Colonic mucosa (tissue), 4 donors: ENCODE data around the gene PNLIPRP2. TPM values are rescaled to one million over a fixed set of nuclear protein-coding genes. Genes with fewer than 3 reads are reported as not detected.

ENCODE experiments used
- DNase-seq: peaks from one replicate; pipeline ENCODE4 v3.0.0-alpha.2; 2020
- H3K27ac ChIP-seq: fragments of 200-600 bp; one replicate; pipeline ENCODE4 v1.8.0; 2021
- H3K27me3 ChIP-seq: fragments of 200-600 bp; one replicate; pipeline ENCODE4 v1.8.0; 2021
- H3K36me3 ChIP-seq: fragments of 200-600 bp; one replicate; pipeline ENCODE4 v1.8.0; 2021
- H3K4me1 ChIP-seq: fragments of 200-600 bp; one replicate; pipeline ENCODE4 v1.8.0; 2021; ENCODE audit warnings: mild to moderate bottlenecking
- H3K4me3 ChIP-seq: fragments of 200-600 bp; one replicate; pipeline ENCODE4 v1.8.0; 2021
- H3K9ac ChIP-seq, 2 donors: one replicate each; pipeline ENCODE4 v1.7.0; 2013; ENCODE audit warnings: control low read depth in 2 of 2, low read depth in 2 of 2, low read length in 2 of 2
- H3K9me3 ChIP-seq: fragments of 200-600 bp; one replicate; pipeline ENCODE4 v1.8.0; 2021
- CTCF ChIP-seq: fragments of 200-600 bp; IDR thresholded peaks from one replicate; pipeline ENCODE4 v1.8.0; 2022; ENCODE audit warnings: antibody characterized with exemption, mild to moderate bottlenecking
- intact Hi-C: fragments of 100-400 bp; cut with DNase I; formaldehyde crosslinking; loops from one replicate; pipeline ENCODE4 v1.14.1; 2022
- total RNA-seq, 2 donors: library from RNA; stranded (reverse); fragmentation: NEBNext Ultra II Directional in 1 of 2; extraction: Animal tissue kit (Norgen Biotek cat#: 25700) in 1 of 2; gene quantifications; one replicate each; pipeline ENCODE4 v1.2.1, GENCODE V29; 2021
- donor health status: healthy.
- donor health status: DM: no; HTN: no; CAD: no.
- donor health status: DM: no; HTN: no; CAD: no.

The PNLIPRP2 gene
- total RNA-seq, 2 donors from 2014 or later, result 5.0 to 9.1 TPM

DNA sequence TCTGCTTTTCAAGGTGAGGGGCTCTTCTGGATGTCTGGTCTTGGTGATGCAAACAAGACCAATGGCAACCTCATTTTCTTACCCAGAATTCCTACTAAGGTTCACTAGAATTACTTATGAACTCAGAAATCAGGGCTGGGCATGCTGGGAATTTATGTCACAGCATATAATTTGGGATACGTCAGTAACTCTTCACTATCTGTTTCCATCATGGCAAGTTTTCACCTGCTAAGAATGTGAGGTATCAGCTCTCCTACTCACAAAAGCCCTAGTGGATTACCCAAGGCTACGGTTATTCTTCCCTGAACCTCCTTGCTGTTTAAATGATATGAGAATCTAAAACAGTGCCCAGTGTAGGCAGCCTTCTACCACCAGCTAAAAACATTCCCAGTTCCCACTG lies 53.1 kb downstream of the PNLIPRP2 start:
- Histone ChIP-seq H3K9ac (no peak overlapping the region), H3K27me3 (no peaks in the 10 kb centered on the region), H3K27ac (no peak overlapping the region), H3K9me3 (no peaks in the 10 kb centered on the region), H3K36me3 (no peaks in the 10 kb centered on the region), H3K4me3 (no peak overlapping the region), H3K4me1 (no peaks in the 10 kb centered on the region)
- intact Hi-C loops, result no loop called here
- DNase-seq, result no peak
- no peak for TF ChIP-seq CTCF

GRCh38 chr10:116674901-116675423 lies 54.2 kb downstream of the PNLIPRP2 start:
- Histone ChIP-seq H3K36me3 (no peaks in the 10 kb centered on the region), H3K4me1 (no peaks in the 10 kb centered on the region), H3K4me3 (no peak overlapping the region), H3K9ac (no peak overlapping the region), H3K27ac (no peak overlapping the region), H3K27me3 (no peaks in the 10 kb centered on the region), H3K9me3 (no peaks in the 10 kb centered on the region)
- no peak for DNase-seq
- intact Hi-C loops, result no loop called here
- no peak for TF ChIP-seq CTCF

GRCh38 chr10:116676118-116676517 lies 55.4 kb downstream of the PNLIPRP2 start:
- H3K36me3 ChIP-seq, result no peaks in the 10 kb centered on the region
- H3K27me3 ChIP-seq, result no peaks in the 10 kb centered on the region
- H3K9me3 ChIP-seq, result no peaks in the 10 kb centered on the region
- intact Hi-C loops, result no loop called here
- no peak for TF ChIP-seq CTCF
- no peak overlapping the region for H3K27ac ChIP-seq
- no peak for DNase-seq
- no peaks in the 10 kb centered on the region for H3K4me1 ChIP-seq
- H3K9ac ChIP-seq, result no peak overlapping the region
- no peak overlapping the region for H3K4me3 ChIP-seq

DNA sequence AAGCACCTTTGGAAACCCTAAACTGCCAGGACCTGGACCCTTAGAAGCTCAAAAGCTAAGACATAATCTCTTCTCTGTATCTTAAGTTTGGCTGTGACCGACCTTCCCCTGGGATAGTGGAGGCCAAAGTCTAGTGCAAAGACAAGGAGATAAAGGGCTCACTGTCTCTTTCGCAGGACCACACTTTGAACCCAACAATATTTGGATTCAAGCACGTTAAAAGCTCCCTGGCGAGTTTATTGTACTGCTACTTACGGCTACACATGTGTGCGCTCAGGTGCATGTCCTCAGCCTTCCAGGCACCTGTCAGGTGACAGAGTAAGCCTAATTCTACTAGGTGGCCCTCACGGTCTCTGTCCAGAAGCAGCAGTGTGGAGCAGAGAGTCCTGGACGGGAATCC lies 55.9 kb downstream of the PNLIPRP2 start:
- Histone ChIP-seq H3K27me3 (no peaks in the 10 kb centered on the region), H3K4me3 (no peak overlapping the region), H3K9ac (no peak overlapping the region), H3K36me3 (no peaks in the 10 kb centered on the region), H3K9me3 (no peaks in the 10 kb centered on the region), H3K4me1 (no peaks in the 10 kb centered on the region), H3K27ac (no peak overlapping the region)
- no peak for TF ChIP-seq CTCF
- no peak for DNase-seq
- intact Hi-C loops, result no loop called here

DNA sequence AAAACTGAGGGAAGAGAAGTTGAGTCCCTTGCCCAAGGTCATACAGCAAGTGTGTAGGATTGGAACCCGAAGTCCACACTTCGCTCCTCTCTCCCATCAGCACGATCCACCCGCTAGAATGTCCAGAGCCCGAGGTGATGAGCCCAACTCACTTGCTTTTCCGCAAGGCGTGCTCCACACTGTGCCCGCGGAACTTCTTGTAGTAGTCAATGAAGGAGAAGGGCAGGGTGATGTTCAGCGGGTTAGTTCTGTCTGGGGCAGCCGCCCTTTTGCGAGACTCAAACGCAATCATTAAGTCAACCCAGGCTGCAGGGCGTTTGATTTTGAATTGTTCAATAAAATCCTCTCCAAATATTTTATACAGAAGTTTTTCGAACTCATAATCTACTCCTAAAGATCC lies 58.6 kb downstream of the PNLIPRP2 start:
- intact Hi-C loops, result no loop called here
- Histone ChIP-seq H3K27ac (no peak overlapping the region), H3K9me3 (no peaks in the 10 kb centered on the region), H3K9ac (no peak overlapping the region), H3K4me1 (no peaks in the 10 kb centered on the region), H3K4me3 (no peak overlapping the region), H3K27me3 (no peaks in the 10 kb centered on the region), H3K36me3 (no peaks in the 10 kb centered on the region)
- no peak for TF ChIP-seq CTCF
- DNase-seq, result no peak
